22Rv1 (cell line): ENCODE data around the gene ARHGAP26.

ENCODE experiments used
- ZFX ChIP-seq: fragments of 450-650 bp; IDR thresholded peaks from 2 replicates; pipeline ENCODE4 v1.6.1; 2017; ENCODE audit warnings: antibody characterized with exemption, borderline replicate concordance
- TF ChIP-seq, protein P1 (sequence below): fragments of 450-650 bp; IDR thresholded peaks from 2 replicates; pipeline ENCODE4 v1.5.1; 2017; ENCODE audit warnings: mild to moderate bottlenecking

DNA sequence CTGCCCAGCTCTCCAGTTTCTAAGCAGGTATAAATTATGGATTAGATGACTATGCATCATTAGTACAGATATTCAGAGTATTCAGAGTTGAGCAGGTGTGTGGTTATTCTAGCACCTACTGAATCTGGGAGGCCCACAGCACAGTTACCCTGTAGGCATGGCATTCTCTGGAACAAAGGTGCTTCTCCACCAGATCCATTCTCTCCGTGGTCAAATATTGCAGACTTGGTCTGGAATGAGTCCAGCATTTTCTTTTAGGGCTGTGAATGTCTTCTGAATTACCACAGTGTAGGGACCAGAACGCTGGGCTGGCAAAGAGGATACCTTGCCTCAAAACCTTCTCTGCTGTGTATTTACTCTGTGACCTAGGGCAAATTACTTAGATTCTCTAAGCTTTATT lies 116.8 kb downstream of the ARHGAP26 start:
- TF ChIP-seq, protein P1, sequence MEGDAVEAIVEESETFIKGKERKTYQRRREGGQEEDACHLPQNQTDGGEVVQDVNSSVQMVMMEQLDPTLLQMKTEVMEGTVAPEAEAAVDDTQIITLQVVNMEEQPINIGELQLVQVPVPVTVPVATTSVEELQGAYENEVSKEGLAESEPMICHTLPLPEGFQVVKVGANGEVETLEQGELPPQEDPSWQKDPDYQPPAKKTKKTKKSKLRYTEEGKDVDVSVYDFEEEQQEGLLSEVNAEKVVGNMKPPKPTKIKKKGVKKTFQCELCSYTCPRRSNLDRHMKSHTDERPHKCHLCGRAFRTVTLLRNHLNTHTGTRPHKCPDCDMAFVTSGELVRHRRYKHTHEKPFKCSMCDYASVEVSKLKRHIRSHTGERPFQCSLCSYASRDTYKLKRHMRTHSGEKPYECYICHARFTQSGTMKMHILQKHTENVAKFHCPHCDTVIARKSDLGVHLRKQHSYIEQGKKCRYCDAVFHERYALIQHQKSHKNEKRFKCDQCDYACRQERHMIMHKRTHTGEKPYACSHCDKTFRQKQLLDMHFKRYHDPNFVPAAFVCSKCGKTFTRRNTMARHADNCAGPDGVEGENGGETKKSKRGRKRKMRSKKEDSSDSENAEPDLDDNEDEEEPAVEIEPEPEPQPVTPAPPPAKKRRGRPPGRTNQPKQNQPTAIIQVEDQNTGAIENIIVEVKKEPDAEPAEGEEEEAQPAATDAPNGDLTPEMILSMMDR = no peak
- TF ChIP-seq ZFX = no peak
